GM13976 (cell line): ENCODE results near the gene AARS1.
A peak's percentile ranks its signal among the peaks of the same experiment; 100 is the strongest.
"Not testable (repeated sequence)": the region's sequence is repeated elsewhere in the genome, so short reads cannot be mapped to it uniquely, and the experiment has no call there.

ENCODE experiments used
- DNase-seq: peaks from one replicate; pipeline ENCODE4 v3.0.0; 2012; ENCODE audit warnings: low spot score
- CTCF ChIP-seq: IDR thresholded peaks from 2 replicates; pipeline ENCODE4 v1.5.1; 2012; ENCODE audit warnings: borderline replicate concordance, mild to moderate bottlenecking; ENCODE audit not compliant: insufficient read depth; ENCODE audit errors: extremely low read depth, missing control alignments, control extremely low read depth
- in situ Hi-C: fragments of 300-500 bp; cut with MboI; formaldehyde crosslinking; loops from one replicate; pipeline ENCODE4 v1.12.0; 2022; ENCODE audit warnings: low sequenced_read_pairs, mixed read lengths, inconsistent platforms; ENCODE audit not compliant: unreplicated experiment

The AARS1 gene

DNA sequence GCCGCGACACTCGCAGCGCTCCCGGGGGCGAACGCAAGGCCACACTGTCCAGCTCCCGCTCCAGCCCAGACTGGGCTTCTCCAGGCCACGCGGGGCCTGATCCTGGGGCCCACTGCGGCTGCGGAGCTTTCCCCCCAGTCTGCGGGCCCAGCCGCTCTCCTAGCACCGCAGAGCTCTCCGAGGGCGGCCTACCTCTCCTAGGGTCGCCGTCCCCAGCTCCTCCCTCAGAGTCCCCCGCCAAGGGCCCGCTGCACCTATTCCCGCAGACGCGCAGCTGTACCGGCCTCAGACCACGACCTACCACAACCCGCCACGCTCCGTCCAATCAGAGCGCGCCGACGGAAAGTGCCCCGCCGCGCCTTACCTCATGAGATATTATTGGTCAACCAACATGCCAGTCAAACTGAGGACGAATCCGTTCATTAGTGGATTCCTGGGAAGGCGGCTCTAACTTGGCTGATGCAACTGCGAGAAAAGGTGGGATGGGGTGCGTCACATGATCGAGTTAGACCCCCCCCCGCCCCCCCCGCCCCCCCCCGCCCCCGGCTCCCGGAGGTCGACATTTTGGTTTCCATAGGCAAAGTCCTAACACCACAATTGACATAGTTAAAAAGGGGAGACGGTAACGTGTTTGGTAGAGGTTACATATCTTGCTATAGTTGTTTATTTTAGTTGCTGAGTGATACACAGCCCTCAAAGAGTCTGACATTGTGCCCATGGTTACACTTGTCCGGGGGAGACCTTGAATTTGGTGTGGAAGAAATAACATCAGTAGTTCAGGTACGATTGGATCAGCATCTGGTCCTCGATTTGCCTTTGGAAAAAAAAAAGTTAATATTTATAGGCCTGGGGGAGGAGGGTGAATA is at the start of gene AARS1:
Gene AARS1, minus strand, starts transcription at position 278 of the 866 bp plus-strand sequence. CDS start 6,743 bp downstream, outside the sequence.
- DNase-seq = peak; percentile 98
- TF ChIP-seq CTCF = no peak
- in situ Hi-C loops = no loop called here

- in situ Hi-C loops = no loop called here
- no peak for DNase-seq
- TF ChIP-seq CTCF = no peak
Measured at GRCh38 chr16:70337814-70338213, 48.5 kb upstream of the AARS1 start.

GRCh38 chr16:70332728-70333127 is 43.4 kb upstream of the AARS1 start:
- not testable (repeated sequence) for DNase-seq

DNA sequence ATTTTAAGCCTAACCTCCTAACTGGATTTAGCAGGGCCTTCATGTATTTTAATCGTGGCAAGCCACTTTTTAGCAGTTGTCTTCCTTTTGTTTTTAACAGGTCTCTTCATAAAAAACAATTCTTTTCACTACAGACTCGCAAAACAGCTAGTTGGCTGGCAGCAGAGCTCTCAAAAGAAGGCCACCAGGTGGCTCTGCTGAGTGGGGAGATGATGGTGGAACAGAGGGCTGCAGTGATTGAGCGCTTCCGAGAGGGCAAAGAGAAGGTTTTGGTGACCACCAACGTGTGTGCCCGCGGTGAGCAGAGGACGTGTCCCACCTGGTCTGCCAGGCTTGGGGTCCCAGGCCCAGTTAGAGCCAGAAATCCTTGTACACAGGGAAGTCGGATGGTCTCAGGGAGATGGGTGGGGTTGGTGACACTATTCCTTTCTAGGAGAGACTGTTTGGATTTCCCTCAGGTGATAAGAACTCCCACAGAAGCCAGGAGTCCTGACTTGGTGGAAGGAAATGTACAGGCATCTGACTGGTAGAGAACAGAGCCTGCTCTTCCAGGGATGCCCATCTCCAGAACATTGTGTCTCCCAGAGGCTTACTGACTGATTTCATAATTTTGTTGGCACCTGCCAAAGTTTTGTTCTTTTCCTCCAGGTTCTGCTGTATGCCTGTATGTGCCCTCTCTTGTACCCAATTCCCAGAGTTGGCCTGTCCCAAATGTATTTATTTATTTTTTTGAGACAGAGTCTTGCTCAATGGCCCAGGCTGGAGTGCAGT is 42.5 kb upstream of the AARS1 start:
- TF ChIP-seq CTCF = peak; percentile 41
- in situ Hi-C loops = no loop called here
- no peak for DNase-seq

More at GRCh38 chr16:70332728-70333127, 43.4 kb upstream of the AARS1 start:
- in situ Hi-C loops = not testable (repeated sequence)

DNA sequence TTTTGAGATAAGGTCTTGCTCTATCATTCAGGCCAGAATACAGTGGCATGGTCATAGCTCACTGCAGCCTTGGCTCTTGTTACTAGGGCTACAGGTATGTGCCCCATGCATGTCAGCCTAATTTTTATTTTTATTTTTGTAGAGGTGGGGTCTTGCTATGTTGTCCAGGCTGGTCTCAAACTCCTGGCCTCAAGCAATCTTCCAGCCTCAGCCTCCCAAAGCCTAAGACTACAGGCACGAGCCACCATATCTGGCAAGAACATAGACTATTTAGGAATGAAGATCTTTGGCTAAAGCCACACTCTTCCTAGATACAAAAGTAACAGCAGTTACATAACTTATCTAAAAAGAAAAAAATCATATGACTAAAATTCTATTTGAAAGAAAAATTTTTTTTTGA is 41.8 kb upstream of the AARS1 start:
- DNase-seq = no peak
- in situ Hi-C loops = no loop called here
- TF ChIP-seq CTCF = no peak

GRCh38 chr16:70324998-70325747 is 35.9 kb upstream of the AARS1 start:
- in situ Hi-C loops = no loop called here
- DNase-seq = no peak
- no peak for TF ChIP-seq CTCF
